Activated T-cell treated with anti-CD3 and anti-CD28 coated beads for 4 hours (primary cell): ENCODE data around the gene ZNF804B.
"Not testable (repeated sequence)": the region's sequence is repeated elsewhere in the genome, so short reads cannot be mapped to it uniquely, and the experiment has no call there.

Source experiments
- DNase-seq: peaks from one replicate; pipeline ENCODE4 v3.0.0-alpha.2; 2020

Gene ZNF804B

DNA sequence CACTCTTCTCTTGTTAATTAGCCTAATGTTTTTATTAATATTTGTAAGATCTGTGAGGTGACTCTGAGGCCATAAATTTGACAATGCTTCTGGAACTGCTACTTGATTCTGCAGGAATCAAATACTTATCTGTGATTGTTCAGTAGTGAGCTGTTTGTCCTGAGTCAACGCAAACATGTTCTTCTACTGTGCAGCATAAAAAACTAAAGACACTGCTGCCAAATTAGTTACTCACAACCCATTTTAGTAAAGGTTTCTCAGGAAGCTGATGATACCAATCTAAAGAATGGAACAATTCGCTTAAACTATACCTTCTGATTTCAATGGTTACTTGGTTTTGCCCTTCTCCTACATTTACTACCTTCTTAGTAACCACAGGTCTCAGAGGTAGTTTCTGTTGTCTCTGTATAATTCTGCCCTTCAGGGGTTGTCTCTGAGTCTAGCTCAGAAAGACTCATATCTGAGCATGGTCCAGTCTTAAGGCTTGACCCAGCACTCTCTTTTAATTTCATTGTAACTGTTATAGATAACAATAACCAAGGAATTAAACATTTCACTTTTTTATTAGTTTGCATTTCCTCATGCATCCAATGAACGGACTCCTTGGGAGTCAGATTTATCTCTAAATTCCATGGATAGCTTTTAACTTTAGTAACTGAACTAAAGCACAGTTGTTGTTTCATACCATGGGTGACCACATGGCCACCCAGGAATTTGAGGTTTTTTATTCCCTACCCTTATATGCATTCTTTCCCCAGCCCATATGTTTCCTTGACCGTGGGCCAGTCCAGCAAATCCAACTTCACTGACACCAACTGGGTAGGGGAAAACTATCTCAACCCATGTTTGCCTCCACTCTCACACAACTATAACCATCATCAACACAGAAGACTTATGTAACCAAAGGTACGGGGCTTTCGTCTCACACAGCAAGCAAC is 345.5 kb downstream of the ZNF804B start:
- no peak for DNase-seq

DNA sequence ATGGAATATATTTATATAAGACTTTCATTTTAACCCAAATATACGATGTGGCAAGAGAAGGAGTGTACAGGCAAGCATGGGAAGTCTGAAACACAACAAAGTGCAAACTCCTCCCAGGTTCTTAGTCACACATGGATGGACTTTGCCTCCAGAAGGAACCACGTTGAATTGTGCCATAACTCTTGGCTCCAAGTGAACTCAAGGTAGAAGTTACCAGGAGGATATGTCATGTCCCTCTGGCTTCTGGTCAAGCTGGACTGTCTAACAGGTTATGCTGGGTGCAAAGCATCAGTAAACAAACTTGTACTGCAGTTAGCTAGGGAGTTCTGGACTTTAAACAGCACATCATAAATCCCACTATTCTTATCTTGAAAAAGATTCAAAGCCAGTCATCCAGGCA is 364.4 kb downstream of the ZNF804B start:
- DNase-seq = no peak

DNA sequence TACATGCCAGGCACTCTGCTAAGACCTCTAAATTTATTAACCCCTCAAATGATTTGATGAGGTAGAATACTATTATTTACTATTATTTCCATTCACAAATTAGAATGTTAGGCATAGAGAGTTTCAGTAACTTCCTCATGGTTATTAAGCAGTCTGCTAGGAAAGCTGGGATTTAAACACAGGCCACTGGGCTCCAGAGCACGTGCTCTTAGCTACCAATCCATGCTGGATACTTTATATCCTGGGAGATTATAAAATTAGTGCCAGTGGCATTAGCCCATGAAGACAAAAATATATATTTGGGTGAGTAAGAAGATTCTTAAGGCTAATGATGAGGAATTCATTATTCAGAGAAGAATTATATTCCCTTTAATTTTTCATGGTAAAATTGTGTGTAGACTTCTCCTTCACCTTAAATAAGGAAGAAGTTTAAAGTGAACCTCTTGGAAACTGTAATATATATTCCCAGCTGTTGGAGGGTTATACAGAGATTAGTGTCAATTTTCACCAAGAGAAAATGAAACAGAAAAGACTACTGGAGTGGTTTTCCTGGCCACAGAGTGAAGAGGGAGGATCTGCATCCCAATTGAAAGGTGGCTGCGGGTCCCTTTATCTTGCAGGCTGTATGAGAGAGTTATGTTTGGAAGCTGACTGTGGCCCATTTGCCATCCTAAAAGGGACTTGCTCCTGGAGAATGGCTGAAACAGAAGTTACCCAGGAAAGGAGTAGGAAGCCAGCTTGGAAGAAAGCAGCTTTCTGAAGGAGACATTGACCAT is 370.3 kb downstream of the ZNF804B start:
- no peak for DNase-seq

DNA sequence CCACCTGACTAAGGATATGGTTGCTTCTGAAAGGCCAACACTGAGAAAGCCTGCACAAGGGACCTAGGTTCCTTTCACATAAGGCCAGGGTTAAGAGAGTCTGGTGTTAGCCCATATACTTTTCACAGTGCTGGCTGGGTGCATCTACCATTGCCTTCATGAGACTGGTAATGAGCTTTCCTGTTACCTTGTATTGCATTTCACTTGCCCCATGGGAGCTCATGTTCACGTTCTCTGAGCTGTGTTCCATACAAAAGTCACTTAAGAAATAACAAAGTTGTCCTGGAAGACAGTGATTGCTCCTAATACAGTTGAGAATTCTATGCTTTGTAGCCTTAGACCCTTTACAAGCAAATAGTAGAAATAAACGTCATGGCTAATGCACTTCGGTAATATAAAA is 373.9 kb downstream of the ZNF804B start:
- no peak for DNase-seq

DNA sequence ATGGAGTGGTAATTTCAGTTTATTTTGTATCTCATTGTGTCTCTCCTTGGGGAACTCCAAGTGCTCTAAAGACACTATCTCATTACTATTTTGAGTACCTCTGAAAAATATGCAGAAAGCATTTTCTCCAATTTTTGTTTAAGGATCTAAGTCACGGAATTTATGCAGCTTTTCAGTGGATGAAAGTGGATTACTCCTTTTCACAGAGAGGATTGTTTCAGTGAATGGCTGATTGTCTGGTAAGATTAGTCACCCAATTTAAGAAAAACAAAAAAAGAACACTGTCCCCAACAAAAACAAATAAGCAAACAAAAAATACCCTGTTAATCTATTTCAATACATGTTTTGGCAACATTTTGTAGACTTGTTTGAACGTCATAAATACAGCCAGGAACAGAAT is 374.3 kb downstream of the ZNF804B start:
- DNase-seq = no peak

DNA sequence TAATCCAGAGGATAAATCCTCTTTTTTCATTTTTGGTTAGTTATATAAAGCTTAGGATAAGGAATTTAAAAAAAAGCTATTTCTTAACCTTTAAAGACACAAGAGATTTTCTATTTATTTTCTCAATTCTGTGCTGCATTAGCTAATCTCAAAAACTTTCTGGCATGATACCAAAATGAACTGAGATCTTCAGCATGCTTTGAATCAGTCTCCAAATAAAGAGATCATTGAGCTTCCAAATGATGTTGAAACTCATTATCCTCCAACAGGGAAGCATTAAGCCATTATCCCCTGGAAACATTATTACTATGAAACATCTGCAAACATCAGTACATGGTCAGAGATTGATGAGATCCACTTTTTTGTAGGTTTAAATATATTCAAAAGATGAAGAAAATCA is 386.3 kb downstream of the ZNF804B start:
- no peak for DNase-seq

DNA sequence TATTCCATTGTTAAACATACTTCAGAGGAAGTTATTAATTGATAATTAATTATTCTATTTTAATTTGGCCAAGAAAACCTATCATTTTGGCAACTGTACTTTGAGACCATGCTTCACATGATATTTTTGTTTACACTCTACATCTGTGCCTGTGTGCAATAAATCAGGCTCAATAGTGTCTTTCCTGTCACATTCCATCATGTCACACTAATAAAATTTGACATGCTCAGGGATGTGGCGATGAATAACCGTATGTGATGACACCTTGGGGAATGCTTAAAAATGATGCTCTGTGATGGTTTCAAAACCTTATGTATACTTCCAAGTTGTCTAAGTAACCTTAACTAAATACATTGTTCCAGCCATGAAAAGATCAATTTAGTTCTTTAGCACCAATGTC is 400.6 kb downstream of the ZNF804B start:
- DNase-seq = no peak

DNA sequence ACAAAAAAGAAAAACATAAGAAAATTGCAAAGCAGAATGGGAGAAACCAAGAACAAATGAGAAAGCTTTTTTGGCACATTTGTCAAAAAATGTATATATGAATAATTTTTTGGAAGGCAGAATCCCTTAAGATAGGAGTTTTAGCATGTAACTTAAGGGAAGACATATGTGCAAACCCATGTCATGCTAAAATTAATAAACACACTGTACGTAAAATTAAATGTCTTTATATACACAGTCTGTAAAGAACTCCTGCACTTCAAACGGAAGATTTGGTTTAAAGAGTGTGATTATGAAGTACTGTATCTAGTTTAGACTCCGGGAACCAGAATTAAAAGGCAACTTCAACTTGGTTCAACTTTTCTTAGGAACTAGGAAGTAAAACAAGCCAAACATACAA is 405.9 kb downstream of the ZNF804B start:
- no peak for DNase-seq

DNA sequence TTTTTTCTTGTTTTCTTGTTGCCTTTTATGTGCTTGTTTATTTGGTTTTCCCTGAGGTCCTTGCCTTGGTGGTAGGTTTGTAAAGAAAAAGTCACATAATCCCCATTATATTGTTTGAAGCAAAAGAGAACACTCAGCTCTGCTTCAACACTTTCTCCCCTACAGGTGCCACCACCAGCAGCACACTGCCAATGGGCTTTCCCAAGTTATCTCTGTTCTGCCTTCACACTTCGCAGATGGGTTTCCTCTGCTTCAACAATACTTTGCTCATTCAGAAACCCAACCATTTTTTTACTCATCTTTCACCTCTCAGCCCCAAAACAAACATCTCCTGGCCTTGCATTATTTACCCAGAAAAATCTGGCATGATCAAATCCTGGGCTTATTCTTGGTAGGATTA is 411.1 kb downstream of the ZNF804B start:
- no peak for DNase-seq

DNA sequence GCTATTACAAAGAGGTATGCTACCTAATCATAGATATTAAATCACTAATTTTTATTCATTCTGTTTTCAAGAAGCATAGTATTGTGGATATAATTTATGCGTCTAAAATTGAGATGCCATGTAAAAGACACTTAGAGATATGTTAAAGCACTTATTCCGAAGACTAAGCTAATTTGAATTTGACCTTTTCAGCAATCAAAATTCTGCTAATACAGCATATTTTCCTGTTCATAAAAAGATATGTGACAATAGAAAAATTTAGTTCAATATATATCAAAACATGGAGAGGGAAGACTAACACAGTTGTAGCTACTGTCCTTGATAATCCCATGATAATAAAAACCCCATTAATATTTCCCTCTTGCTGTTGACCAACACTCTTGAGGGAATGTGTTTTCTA is 422.6 kb downstream of the ZNF804B start:
- no peak for DNase-seq

DNA sequence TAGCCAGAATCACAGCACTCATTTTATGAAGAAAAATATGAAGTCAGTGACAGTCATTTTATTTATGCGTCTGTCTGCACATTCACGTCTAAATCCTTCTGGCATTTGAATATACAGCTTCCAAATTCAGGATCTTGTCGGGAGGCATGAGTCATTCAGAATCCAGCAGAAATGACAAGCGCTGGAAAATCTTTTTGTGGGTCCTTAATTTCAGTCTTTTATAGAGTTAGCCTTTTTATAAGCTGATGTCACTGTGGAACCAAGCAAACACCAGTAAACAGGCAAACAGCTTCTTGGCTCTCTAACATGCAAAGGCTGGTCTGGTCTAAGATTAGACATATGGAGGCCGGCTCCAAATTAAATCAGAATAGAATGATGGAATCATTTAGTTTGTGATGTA is 424.2 kb downstream of the ZNF804B start:
- no peak for DNase-seq

DNA sequence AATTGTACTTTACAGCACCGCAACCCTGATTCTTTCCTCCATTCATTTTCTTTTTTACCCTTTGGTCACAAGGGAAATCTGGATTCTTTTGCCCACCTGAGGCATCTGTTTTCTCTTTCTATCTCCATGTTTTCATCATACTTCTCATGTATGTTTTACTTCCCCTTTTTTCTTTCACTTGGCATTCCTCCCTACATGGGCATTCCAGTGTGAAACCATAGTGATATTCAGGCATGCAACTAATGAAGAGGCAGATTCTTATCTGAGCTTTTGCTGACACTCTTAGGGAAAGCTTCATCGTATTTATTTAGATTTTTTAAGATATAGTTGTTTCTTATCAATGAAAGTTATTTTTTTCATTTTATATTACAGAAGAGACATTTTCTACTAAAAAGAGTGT is 441.3 kb downstream of the ZNF804B start:
- DNase-seq = no peak

DNA sequence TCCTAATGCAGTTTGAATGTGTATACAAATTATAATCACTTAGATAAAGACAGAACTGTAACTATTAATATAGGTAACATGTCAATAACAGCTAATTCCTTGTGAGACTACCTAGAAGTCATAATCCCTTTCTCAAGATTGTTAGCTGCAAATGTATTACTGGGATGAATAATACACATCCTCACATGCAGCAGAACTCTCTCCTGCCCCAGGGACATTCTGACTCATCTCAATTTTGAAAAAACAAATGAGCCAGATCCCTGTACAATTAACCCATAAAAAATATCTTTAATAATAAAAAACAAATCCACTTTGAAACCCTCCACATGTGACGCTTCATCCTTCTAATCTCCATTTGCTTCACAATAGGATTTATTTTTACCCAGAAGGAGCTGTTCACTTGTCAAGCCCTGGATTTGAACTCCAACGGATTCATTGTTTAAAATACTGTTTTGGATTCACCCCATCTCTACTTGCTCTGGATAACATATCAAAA is 464.4 kb downstream of the ZNF804B start:
- DNase-seq = no peak

DNA sequence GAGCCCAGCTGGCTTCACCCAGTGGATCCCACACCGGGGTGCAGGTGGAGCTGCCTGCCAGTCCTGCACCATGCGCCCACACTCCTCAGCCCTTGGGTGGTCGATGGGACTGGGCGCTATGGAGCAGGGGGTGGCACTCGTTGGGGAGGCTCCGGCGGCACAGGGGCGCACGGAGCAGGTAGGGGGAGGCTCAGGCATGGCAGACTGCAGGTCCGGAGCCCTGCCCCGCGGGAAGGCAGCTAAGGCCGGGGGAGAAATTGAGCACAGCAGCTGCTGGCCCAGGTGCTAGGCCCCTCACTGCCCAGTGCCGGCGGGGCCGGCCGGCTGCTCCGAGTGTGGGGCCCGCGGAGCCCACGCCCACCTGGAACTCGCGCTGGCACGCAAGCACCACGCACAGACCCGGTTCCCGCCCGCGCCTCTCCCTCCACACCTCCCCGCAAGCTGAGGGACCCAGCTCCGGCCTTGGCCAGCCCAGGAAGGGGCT is 469.2 kb downstream of the ZNF804B start:
- DNase-seq = not testable (repeated sequence)

DNA sequence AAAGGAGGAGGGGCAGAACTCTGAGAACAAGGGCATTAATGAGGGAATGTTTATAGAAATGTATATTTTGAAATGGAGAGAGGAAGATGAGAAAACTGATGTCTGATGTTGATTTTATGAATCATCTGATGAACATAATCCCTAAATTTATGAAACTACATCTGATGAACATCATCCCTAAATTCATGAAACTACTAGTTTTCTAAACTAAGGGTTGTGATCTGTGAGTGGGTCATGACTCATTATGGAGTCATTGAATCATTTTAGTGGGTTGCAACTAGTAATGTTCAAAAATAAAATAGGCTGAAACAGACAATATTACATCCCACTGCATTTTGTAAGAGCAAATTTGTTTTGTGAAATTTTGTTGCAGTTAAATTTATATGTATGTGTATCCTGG is 478.7 kb downstream of the ZNF804B start:
- DNase-seq = no peak

DNA sequence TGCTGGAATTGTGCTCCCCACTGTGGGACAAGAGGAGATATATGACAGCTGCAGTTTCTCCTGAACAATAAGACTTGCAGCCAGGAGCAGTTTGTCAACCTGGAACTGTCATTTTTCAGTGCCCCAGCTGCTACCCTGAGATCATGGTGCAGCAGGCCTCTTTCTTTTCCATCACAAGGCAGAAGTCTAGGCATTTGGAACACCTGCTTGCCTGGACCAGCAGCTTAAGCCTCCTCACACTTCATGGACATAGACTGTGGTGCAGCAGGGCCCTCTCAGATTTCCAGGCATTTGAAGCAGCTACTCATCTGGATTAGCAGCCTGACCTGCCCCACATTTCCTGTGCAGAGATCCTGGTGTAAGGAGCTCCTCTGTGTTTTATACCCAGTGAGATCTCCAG is 486.7 kb downstream of the ZNF804B start:
- no peak for DNase-seq

DNA sequence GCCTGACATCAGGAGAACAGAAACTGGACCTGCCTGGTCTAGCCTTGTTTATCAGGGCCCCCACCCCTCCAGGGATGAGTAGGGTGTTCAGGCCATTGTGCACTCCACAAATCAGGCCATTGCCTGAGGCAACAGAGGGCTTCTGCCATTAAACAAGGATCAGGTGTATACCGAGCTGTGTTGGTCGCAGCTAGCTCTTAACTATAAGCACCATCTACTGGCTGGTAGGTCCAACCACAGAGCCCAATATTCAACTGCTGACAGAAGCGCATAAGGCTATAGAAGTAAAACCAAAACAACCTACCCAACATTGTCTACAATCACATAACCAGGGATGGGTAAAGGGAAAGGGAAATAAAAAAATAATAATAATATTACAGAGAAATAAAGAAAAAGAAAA is 487.7 kb downstream of the ZNF804B start:
- no peak for DNase-seq

DNA sequence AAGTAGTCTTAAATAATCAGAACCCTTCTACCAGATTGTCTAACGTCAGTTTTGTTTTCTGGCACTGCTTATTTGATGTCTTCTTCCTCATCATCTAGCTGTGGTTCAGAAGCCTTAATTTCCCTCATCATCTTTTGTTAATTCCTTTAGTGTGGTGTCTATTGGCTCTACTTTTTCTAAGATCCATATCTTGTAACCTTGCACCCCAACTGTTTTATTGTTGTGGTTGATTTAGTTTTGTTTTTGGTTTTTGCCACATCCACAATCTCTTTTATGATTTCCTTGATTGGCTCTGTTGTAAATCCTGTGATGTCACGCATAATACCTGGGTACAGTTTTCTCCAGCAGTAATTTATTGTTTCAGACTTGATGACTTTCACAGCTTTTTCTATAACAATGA is 499.6 kb downstream of the ZNF804B start:
- no peak for DNase-seq

DNA sequence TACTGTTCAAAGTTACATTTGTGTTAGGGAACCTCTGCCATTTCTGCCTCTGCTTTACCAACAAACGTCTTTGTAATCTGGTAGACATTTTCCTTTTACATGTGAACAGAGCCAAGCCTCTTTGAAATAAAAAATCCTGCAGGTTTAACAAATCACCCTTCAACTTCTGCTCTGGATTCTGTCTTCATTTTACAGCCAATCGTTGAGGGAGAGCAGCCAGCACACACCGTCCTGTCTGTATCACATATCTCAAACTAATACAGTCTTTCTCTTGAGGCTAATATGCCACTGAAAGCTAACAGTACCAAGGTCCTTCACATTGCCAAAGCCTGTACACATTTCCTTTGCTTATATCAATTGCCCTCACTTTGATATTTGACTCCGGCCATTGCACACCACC is 504.6 kb downstream of the ZNF804B start:
- no peak for DNase-seq

DNA sequence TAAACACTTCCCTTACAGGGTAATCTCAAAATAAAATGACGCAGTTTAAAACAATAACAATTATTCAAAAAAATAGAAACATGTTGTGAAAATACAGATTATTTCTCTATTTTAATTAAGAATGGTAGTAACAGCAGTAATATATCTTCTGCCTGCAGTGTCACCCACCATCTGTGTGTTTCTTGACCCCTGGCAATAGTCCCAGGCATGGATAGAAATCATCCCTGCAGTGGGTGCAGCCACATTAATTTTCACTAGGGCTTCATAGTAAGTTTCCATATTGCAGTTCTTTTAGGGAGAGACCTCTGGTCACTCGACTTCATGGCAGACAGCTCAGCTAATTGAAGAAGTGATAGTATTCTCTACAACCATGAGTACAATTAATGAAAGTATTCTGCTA is 506.1 kb downstream of the ZNF804B start:
- no peak for DNase-seq

DNA sequence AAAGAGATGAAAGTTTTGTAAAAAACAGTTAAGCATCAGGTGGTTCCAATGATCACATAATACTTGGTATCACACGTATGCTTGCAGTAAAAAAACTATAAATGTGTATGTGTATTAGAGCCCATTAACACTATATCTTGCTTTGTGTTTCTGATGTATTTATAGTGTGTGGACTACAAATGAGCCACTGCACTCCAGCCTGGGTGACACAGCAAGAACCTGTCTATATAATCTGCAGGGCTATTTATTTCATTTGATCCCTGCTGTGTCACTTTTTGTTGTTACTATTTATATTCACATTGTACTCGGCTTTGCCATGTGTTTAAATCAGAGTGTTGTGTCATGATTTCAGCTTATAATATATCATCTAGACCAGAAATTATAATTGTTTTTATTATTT is 523.8 kb downstream of the ZNF804B start:
- DNase-seq = no peak

DNA sequence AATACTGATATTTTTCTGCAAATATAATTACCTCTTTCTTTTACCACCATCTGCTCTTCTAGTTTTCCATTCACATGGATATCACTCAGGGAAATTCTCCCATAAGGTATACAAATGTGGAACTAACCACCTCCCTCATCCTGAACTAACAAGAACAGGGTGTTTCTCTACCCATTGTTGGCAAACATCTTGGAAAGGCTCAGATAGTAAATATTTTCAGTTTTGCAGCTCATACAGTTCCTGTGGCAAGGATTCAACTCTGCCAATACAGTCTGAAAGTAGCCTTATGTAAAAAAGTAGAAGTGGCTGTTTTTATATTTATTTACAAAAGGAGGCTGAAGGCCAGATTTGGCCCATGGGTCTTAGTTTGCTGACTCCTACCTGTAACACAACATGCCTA is 549.0 kb downstream of the ZNF804B start:
- no peak for DNase-seq

DNA sequence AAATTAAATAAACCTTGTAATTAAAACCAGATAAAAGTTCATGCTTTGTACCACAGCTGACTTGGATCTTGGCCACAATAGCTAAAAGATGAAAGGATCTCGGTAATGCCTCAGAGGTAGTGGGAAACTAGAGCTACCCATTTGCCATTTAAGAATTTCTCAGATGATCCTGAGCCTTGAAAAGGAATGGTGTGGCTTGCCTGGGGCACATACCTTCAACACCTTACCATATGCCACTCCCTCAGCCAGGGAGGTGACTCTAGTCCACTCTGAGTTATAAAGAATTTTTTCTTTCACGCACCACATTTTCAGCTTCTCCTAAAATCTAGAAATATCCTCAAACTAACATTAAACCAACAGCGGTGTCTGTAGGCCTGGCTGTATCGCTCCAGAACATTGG is 552.4 kb downstream of the ZNF804B start:
- DNase-seq = no peak

DNA sequence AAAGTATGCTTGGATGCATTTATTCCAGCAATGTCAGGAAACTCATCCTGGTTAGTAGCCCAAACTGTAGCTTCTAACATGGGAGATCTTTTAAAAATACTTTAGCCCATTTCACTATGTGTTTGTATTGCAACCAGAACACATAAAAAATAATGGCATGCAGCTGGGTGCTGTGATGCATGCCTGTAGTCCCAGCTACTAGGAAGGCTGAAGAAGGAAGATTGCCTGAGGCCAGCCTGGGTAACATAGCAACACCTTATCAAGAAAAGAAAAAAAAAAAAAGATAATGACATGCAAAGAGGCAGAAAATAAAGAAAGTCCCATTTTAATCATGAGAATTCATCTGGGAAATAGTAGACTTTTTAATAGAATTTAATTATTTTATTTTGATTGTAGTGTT is 553.1 kb downstream of the ZNF804B start:
- no peak for DNase-seq
